ENCODE measurements around the gene ARMH1.

DNA sequence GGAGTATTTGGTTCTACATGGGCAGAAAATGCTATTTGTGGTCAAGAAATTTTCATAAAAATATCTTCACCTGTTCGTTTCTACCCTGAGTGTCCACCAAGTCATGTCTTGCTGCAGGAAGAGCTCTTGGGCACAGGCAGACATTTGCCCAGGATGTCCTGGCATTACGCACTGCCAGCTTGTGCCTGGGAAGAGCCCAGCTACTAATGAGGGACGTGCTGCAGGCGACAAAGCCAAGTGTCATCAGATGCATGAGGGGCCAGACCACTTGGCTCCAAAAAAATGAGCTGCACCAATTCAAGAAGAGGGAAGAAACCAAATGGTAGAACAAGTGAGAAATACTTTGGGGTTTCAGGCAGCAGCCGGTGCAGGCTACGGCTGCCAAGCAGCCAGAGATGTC is 43.6 kb downstream of the ARMH1 start:
- TF ChIP-seq, protein P1, sequence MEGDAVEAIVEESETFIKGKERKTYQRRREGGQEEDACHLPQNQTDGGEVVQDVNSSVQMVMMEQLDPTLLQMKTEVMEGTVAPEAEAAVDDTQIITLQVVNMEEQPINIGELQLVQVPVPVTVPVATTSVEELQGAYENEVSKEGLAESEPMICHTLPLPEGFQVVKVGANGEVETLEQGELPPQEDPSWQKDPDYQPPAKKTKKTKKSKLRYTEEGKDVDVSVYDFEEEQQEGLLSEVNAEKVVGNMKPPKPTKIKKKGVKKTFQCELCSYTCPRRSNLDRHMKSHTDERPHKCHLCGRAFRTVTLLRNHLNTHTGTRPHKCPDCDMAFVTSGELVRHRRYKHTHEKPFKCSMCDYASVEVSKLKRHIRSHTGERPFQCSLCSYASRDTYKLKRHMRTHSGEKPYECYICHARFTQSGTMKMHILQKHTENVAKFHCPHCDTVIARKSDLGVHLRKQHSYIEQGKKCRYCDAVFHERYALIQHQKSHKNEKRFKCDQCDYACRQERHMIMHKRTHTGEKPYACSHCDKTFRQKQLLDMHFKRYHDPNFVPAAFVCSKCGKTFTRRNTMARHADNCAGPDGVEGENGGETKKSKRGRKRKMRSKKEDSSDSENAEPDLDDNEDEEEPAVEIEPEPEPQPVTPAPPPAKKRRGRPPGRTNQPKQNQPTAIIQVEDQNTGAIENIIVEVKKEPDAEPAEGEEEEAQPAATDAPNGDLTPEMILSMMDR (IDR thresholded peaks at IDR 0.05), result no peak
- no peak for TF ChIP-seq POLR2A (IDR thresholded peaks at IDR 0.05)

All from testis (tissue), 2 donors.